ENCODE data around the gene ZFHX3. TPM values are rescaled to one million over a fixed set of nuclear protein-coding genes. Genes with fewer than 3 reads are reported as not detected.

Gene ZFHX3
- total and polyA plus RNA-seq, 10 of the 15 experiments (the other 5 are each of a cell fraction or from before 2014, with no cell fraction given): 0.68 to 8.6 (median 2.0) TPM

GRCh38 chr16:72811188-72811720, 236.7 kb downstream of the ZFHX3 start:
- BruUV-seq (replicated peaks): no TSS peak
- H3K9ac ChIP-seq (ENCODE audit: control insufficient read depth, insufficient read depth, low read length): no peak overlapping the region
- intact Hi-C loops (cut with micrococcal nuclease; ENCODE audit: unreplicated experiment) (no loop called here), in situ Hi-C loops (cut with MboI) (no loop called here)
- H3K27me3 ChIP-seq (replicated peaks in 1 of 2; ENCODE audit: control insufficient read depth in 2 of 2, insufficient read depth in 2 of 2, low read length in 1 of 2): no peaks in the 10 kb centered on the region
- ChIA-PET POLR2A (no interaction called here), RAD21 (ENCODE audit: unreplicated experiment) (no interaction called here), CTCF (no interaction called here), SMC1A (ENCODE audit: uncharacterized antibody, unreplicated experiment) (interaction anchor here (0.7 to 1.6 kb wide), 3 partner anchors 21 to 319 kb away, joined by 3 to 6 read pairs (median 3); no protein-coding TSS in a partner anchor)
- no peak for DNase-seq (ENCODE audit: low read depth, low spot score)
- H3K36me3 ChIP-seq (ENCODE audit: control insufficient read depth in 2 of 2, insufficient read depth in 2 of 2, low read length in 1 of 2): peaks cover 0 to 3% of the 10 kb centered on the region in 2 experiments; a peak in 2 of 4 replicates
- no peaks in the 10 kb centered on the region for H3K9me3 ChIP-seq (replicated peaks; ENCODE audit: control insufficient read depth, insufficient read depth, low read length)
- H4K20me1 ChIP-seq (ENCODE audit: control insufficient read depth, insufficient read depth): no peaks in the 10 kb centered on the region; the same call in 1 of the 2 replicates
- no peak for FAIRE-seq
- ATAC-seq: no peak
- H2AFZ ChIP-seq (ENCODE audit: control insufficient read depth, low read depth, low read length): no peak overlapping the region
- TF ChIP-seq ZBTB11 (CRISPR knock-in tag; IDR thresholded peaks at IDR 0.05) (no peak), USF2 (IDR thresholded peaks at IDR 0.05; ENCODE audit: borderline replicate concordance, low read depth, low read length) (no peak), CHD1 (IDR thresholded peaks at IDR 0.05; ENCODE audit: low read depth, low read length) (no peak), SIN3A (IDR thresholded peaks at IDR 0.05; ENCODE audit: low read depth, low read length) (no peak), CHD4 (IDR thresholded peaks at IDR 0.05) (no peak), STAT3 (IDR thresholded peaks at IDR 0.05; ENCODE audit: low read depth, low read length) (no peak)
- H3K79me2 ChIP-seq (ENCODE audit: control insufficient read depth, insufficient read depth, low read length): no peaks in the 10 kb centered on the region
- no peak overlapping the region for H3K27ac ChIP-seq (ENCODE audit: control insufficient read depth, insufficient read depth)
- no peak overlapping the region for H3K4me2 ChIP-seq (ENCODE audit: control insufficient read depth, insufficient read depth)
- H3K4me1 ChIP-seq (ENCODE audit: control insufficient read depth, insufficient read depth, low read length): peaks cover 16% of the 10 kb centered on the region; the same call in 1 of the 2 replicates
- no peak overlapping the region for H3K4me3 ChIP-seq
- WGBS (ENCODE audit: insufficient coverage, insufficient replicate concordance, low lambda C conversion rate, missing lambda C conversion rate): 89% methylated on average over 8 of the region's 8 CpGs
